Liver (tissue), 9 donors: ENCODE results near the gene LMF1. TPM values are rescaled to one million over a fixed set of nuclear protein-coding genes. Genes with fewer than 3 reads are reported as not detected.

ENCODE experiments used
- DNase-seq: peaks from one replicate; pipeline ENCODE4 v3.0.0-alpha.2; 2017; ENCODE audit warnings: low spot score
- H3K27ac ChIP-seq, 2 donors: one replicate each; pipeline ENCODE4 v1.7.0; 2013; ENCODE audit warnings: inconsistent platforms in 2 of 2, low read length in 2 of 2, control low read depth in 1 of 2, low read depth in 1 of 2, mild to moderate bottlenecking in 1 of 2
- H3K27me3 ChIP-seq, 4 donors: one replicate each; pipeline versions ENCODE4 v1.6.1 to v1.7.0; 2013; ENCODE audit warnings: low read length in 3 of 4, inconsistent platforms in 1 of 4, mild to moderate bottlenecking in 1 of 4, moderate library complexity in 1 of 4; ENCODE audit not compliant: control insufficient read depth in 4 of 4, insufficient read depth in 4 of 4
- H3K36me3 ChIP-seq, 4 donors: one replicate each; pipeline versions ENCODE4 v1.6.1 to v1.7.0; 2013; ENCODE audit warnings: low read length in 3 of 4, mild to moderate bottlenecking in 3 of 4, low read depth in 1 of 4, moderate library complexity in 1 of 4; ENCODE audit not compliant: control insufficient read depth in 4 of 4, insufficient read depth in 3 of 4
- H3K4me1 ChIP-seq, 4 donors: one replicate each; pipeline versions ENCODE4 v1.6.1 to v1.7.0; 2013; ENCODE audit warnings: low read length in 3 of 4, mild to moderate bottlenecking in 3 of 4, moderate library complexity in 1 of 4; ENCODE audit not compliant: control insufficient read depth in 4 of 4, insufficient read depth in 4 of 4
- H3K4me3 ChIP-seq, 3 donors: one replicate each; pipeline versions ENCODE4 v1.6.1 to v1.7.0; 2013; ENCODE audit warnings: low read length in 3 of 3, control low read depth in 1 of 3, low read depth in 1 of 3, mild to moderate bottlenecking in 1 of 3
- H3K9ac ChIP-seq, 2 donors: one replicate each; pipeline ENCODE4 v1.7.0; 2013; ENCODE audit warnings: low read length in 2 of 2, mild to moderate bottlenecking in 2 of 2, moderate library complexity in 2 of 2, control low read depth in 1 of 2, low read depth in 1 of 2
- H3K9me3 ChIP-seq, 4 donors: one replicate each; pipeline versions ENCODE4 v1.6.1 to v1.7.0; 2013; ENCODE audit warnings: low read length in 3 of 4; ENCODE audit not compliant: control insufficient read depth in 4 of 4
- FOXA2 ChIP-seq: IDR thresholded peaks from 2 replicates; pipeline ENCODE4 v1.6.1; 2016; ENCODE audit warnings: antibody characterized with exemption
- HNF4A ChIP-seq, 2 donors: conservative IDR thresholded peaks; 2 replicates each; pipeline ENCODE4 v1.6.1; 2016; ENCODE audit warnings: antibody characterized with exemption in 2 of 2, mild to moderate bottlenecking in 2 of 2
- NR2F2 ChIP-seq: IDR thresholded peaks from 2 replicates; pipeline ENCODE4 v1.6.1; 2016; ENCODE audit warnings: antibody characterized with exemption
- RAD21 ChIP-seq, 2 donors: IDR thresholded peaks; 2 replicates each; pipeline ENCODE4 v1.6.1; 2016; ENCODE audit warnings: antibody characterized with exemption in 2 of 2, mild to moderate bottlenecking in 2 of 2
- SP1 ChIP-seq: IDR thresholded peaks from 2 replicates; pipeline ENCODE4 v1.6.1; 2018; ENCODE audit warnings: antibody characterized with exemption, mild to moderate bottlenecking
- TAF1 ChIP-seq: conservative IDR thresholded peaks from 2 replicates; pipeline ENCODE4 v1.6.1; 2016; ENCODE audit warnings: antibody characterized with exemption, mild to moderate bottlenecking
- WGBS: extraction: QIAGEN DNeasy Blood & Tissue Kit; methylation state at CpG from one replicate; pipeline ENCODE4 v1.1.7; 2013; 5-methylcytosine and 5-hydroxymethylcytosine counted together
- polyA plus RNA-seq, 2 donors: library from polyadenylated mRNA; stranded (reverse) in 1 of 2; unstranded in 1 of 2; fragments of 200-250 nt in 1 of 2; fragments of >200 nt in 1 of 2; fragmentation: Nextera tagmentation in 1 of 2; extraction: Ambion mirVana in 1 of 2; gene quantifications; one replicate each; pipeline versions ENCODE4 v1.2.1 to v1.2.3, GENCODE V29; 2013 to 2015
- total RNA-seq, 2 donors: library from RNA; depleted of rRNA; stranded (reverse); fragments of >200 nt; gene quantifications; one replicate each; pipeline ENCODE4 v1.2.3, GENCODE V29; 2014
- TF ChIP-seq, protein P1 (sequence below): IDR thresholded peaks from 2 replicates; pipeline ENCODE4 v1.6.1; 2016; ENCODE audit warnings: antibody characterized with exemption, mild to moderate bottlenecking
- TF ChIP-seq, protein P2 (sequence below): IDR thresholded peaks from 2 replicates; pipeline ENCODE4 v1.6.1; 2016; ENCODE audit warnings: antibody characterized with exemption
- TF ChIP-seq, protein P3 (sequence below): IDR thresholded peaks from 2 replicates; pipeline ENCODE4 v1.6.1; 2016; ENCODE audit warnings: antibody characterized with exemption
- TF ChIP-seq, protein P4 (sequence below): IDR thresholded peaks from 2 replicates; pipeline ENCODE4 v1.6.1; 2016; ENCODE audit warnings: antibody characterized with exemption
- donor health status: healthy.
- donor health status: healthy.
- donor health status: healthy.
- donor health status: healthy.
- donor health status: healthy.

Gene LMF1
- total and polyA plus RNA-seq, 4 donors: 8.8 to 24.3 (median 12.6) TPM

DNA sequence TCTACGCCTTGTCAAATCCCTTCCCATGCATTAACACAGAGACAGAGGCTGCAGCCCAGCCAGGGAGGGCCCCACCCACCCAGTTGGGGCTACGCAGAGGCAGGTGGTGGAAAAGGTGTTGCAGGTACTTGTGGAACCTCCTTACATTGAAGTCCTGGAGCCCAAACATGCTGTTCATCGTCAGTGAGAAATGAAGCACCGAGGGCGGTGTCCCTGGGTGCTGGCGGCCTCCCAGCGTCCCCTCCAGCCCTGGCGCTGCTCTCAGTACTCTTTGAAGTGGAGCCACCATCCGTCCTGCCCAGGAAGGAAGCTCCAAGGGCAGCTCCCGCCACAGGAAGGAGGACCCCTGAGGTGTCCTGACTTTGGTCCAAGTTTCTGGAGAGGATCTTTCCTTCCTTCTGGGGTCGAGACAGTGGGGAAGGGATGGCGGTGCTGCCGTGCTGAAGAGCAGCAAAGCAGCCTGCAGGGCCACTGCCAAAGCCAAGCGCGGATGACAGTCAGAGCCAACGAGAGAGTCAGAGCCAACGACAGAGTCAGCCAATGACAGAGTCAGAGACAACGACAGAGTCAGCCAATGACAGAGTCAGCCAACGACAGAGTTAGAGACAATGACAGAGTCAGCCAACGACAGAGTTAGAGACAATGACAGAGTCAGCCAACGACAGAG lies 23.4 kb downstream of the LMF1 start (continued):
- TF ChIP-seq, protein P1, sequence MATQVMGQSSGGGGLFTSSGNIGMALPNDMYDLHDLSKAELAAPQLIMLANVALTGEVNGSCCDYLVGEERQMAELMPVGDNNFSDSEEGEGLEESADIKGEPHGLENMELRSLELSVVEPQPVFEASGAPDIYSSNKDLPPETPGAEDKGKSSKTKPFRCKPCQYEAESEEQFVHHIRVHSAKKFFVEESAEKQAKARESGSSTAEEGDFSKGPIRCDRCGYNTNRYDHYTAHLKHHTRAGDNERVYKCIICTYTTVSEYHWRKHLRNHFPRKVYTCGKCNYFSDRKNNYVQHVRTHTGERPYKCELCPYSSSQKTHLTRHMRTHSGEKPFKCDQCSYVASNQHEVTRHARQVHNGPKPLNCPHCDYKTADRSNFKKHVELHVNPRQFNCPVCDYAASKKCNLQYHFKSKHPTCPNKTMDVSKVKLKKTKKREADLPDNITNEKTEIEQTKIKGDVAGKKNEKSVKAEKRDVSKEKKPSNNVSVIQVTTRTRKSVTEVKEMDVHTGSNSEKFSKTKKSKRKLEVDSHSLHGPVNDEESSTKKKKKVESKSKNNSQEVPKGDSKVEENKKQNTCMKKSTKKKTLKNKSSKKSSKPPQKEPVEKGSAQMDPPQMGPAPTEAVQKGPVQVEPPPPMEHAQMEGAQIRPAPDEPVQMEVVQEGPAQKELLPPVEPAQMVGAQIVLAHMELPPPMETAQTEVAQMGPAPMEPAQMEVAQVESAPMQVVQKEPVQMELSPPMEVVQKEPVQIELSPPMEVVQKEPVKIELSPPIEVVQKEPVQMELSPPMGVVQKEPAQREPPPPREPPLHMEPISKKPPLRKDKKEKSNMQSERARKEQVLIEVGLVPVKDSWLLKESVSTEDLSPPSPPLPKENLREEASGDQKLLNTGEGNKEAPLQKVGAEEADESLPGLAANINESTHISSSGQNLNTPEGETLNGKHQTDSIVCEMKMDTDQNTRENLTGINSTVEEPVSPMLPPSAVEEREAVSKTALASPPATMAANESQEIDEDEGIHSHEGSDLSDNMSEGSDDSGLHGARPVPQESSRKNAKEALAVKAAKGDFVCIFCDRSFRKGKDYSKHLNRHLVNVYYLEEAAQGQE: no peak

DNA sequence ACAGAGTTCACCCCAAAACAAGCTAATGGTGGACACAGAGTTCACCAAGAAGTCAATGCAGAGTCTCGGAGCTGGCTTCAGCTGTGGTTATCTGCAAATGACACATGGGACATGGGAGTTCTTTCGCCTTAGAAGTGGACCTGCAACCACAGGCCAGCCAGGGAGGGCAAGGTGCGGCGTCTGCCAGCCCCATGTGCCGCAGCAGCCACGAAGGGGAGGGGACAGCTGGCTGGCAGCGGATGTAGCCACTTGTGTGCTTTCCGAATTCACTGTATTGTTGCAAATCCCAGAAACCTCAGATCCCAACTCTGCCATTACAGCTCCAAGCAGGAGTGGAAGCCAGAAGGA lies 24.8 kb downstream of the LMF1 start:
- Histone ChIP-seq H3K4me3 (no peak overlapping the region), H3K9ac (no peak overlapping the region), H3K9me3 (peaks cover 0 to 6% (median 3%) of the 10 kb centered on the region in 4 donors), H3K27ac (no peak overlapping the region), H3K4me1 (no peaks in the 10 kb centered on the region), H3K36me3 (peaks cover 2 to 22% (median 6%) of the 10 kb centered on the region in 4 donors), H3K27me3 (no peaks in the 10 kb centered on the region)
- 94% methylated on average over 8 of the region's 8 CpGs for WGBS
- no peak for DNase-seq
- TF ChIP-seq, protein P2, sequence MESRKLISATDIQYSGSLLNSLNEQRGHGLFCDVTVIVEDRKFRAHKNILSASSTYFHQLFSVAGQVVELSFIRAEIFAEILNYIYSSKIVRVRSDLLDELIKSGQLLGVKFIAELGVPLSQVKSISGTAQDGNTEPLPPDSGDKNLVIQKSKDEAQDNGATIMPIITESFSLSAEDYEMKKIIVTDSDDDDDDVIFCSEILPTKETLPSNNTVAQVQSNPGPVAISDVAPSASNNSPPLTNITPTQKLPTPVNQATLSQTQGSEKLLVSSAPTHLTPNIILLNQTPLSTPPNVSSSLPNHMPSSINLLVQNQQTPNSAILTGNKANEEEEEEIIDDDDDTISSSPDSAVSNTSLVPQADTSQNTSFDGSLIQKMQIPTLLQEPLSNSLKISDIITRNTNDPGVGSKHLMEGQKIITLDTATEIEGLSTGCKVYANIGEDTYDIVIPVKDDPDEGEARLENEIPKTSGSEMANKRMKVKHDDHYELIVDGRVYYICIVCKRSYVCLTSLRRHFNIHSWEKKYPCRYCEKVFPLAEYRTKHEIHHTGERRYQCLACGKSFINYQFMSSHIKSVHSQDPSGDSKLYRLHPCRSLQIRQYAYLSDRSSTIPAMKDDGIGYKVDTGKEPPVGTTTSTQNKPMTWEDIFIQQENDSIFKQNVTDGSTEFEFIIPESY: no peak
- TF ChIP-seq NR2F2 (no peak), SP1 (no peak), FOXA2 (no peak), TAF1 (no peak), RAD21 (IDR thresholded peaks at IDR 0.05) (no peak), HNF4A (conservative IDR thresholded peaks at IDR 0.05) (no peak)
- TF ChIP-seq, protein P3, sequence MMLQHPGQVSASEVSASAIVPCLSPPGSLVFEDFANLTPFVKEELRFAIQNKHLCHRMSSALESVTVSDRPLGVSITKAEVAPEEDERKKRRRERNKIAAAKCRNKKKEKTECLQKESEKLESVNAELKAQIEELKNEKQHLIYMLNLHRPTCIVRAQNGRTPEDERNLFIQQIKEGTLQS: no peak
- TF ChIP-seq, protein P4, sequence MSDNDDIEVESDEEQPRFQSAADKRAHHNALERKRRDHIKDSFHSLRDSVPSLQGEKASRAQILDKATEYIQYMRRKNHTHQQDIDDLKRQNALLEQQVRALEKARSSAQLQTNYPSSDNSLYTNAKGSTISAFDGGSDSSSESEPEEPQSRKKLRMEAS: no peak
- TF ChIP-seq, protein P1: no peak
